HG03060 (cell line): ENCODE measurements around the gene ARID4A.
"Not testable (repeated sequence)": the region's sequence is repeated elsewhere in the genome, so short reads cannot be mapped to it uniquely, and the experiment has no call there.

Source experiments
- ATAC-seq: cut with Tn5 transposase; IDR thresholded peaks from one replicate; pipeline ENCODE4 v1.9.1; 2021; ENCODE audit warnings: low read depth, moderate number of reproducible peaks; ENCODE audit not compliant: unreplicated experiment

ARID4A gene

DNA sequence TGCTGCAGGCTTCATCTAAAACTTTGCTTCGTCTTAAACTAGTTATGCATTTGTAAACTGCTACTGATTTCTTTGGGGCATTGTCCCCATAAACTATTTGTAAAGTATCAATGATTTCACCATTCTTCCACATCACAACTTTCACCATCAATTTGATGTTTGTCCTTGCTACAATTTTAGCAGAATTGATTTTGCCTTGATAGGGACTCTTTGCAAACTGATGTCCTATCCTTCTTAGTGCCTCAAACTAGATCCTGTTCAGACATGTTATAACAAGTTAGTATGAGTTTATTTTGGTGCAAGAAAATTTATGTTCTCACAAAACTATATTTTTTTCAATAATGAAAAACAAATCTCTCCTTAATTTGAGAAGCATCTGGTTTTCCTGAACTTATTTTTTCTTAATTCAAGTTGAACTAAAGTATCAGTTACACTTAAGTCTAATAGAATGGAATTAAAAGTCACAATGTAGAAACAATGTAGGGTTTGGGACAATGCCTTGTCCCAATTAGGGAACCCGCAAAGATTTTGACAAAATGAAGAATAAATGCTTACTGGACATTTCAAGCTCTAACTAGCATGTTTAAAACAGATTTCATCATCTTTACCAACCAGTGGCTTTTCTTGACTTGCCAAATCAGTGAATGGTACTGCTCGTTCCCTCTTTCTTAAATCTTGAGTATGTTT lies 10.1 kb upstream of the ARID4A start:
- ATAC-seq, result no peak

DNA sequence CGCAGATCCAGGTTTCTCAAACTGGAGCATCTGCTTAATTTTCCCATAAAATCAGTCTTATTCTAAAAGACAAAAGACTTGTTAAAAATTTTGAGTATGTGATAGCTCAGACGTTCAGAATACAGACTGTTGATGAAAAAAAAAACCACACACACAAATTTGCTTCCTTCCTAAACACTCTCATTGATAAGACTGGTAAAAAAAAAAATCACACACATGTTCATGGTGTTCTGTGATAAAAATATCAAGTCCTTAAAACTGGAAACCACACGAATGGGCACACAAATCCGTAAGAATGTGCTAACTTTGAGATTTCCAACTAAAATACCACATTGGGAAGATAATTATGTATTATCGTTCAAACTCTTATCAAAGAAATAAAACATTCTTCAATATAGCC lies 6.7 kb upstream of the ARID4A start:
- ATAC-seq, result no peak

DNA sequence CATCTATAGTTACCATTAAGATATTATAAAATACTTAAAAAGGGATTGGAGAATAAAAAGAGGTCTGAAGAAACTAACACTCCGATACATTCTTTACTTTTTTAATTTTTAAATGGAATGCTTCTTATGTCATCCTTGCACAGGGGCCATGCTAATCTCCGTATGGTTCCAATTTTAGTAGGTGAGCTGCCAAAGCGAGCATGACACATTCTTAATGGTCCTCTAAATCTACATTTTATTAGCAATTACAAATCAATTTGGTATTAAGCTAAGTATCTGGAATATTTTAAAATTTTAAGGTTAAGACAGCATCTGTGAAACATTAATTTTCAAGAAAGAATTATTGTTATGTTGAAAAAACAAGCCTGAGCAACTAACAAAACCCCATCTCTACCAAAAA lies 6.2 kb upstream of the ARID4A start:
- ATAC-seq, result no peak

DNA sequence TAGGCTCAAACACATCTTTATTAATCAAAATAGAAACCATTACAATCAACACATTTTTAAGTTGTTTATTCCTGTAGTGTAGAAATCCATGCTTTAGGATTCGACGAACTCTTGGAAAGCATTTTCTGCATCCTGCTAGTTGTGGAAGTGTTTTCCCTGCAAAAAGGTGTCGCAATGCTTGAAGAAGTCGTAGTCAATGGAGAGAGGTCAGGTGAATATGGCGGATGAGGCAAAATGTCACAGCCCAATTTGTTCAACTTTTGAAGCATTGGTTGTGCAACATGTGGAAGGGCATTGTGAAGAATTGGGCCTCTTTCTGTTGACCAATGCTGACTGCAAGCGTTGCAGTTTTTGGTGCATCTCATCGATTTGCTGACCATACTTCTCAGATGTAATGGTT lies 4.2 kb upstream of the ARID4A start:
- no peak for ATAC-seq

DNA sequence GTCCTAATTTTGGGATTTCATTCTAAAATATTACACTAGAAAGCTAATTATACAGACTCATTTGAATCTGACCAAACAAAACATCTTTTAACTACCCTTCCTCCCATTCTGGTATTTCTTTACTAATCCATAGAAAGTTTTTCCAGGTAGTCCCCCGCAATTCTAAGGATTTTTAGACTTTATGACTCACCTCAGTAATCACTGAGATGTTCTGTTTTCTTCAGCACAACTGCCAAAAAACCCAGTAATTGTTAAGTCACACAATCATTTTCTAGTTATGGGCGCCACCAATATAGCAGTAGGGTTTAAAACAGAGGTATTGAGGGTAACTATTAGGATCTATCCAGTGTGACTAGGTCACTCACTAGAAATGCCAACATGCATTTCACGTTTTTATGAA lies 1.6 kb upstream of the ARID4A start:
- no peak for ATAC-seq

DNA sequence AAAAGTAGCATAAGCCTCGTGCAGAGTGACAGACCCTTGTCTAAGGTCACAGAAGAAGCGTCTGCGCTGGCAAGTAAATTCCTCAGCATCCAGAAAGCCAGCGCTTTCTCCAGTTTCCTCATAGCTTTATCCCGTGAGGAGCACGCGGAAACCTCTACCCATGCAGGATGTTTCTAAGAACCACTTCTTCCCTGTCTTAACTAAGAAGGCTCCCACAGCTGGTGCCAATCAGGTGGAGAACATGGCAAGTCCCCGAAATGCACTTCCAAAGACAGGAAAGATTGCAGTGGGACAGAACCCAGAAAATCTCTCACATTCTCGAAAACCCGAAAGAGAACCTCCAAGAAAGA lies 968 bp upstream of the ARID4A start:
- no peak for ATAC-seq

DNA sequence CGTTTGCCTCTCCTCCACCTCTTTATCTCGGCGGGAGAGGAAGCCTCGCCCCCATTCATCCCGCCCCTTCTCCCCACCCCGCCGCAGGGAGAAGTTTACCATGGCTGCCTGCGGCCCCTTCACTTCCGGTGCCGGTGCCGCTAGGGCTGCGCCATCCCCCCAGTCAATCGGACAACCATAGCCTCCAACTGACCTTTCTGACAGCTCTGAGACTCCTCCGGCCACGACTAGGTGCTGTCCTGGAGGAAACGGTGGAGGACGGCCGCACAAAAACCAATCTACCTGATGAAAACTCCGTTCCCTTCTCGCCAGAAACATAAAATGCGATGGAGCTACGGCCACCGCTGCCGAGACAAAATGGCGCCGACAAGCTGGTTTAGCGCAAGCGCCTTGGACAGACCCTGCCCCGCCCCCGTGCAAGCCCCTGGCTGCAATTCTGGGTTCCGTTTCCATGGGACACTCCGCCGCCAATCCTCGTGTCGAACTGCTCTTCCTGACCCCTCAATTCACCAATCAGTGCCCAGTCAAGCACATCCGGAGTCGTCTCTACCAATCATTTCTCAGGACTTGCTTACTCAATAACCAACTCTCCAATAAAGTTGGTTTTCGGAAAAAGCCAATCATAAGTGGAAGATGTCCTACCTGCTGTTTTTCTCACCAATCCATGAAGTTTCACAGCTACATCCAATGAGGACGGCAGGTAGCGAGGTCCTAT lies 436 bp upstream of the ARID4A start:
- ATAC-seq, result peak; percentile 83

DNA sequence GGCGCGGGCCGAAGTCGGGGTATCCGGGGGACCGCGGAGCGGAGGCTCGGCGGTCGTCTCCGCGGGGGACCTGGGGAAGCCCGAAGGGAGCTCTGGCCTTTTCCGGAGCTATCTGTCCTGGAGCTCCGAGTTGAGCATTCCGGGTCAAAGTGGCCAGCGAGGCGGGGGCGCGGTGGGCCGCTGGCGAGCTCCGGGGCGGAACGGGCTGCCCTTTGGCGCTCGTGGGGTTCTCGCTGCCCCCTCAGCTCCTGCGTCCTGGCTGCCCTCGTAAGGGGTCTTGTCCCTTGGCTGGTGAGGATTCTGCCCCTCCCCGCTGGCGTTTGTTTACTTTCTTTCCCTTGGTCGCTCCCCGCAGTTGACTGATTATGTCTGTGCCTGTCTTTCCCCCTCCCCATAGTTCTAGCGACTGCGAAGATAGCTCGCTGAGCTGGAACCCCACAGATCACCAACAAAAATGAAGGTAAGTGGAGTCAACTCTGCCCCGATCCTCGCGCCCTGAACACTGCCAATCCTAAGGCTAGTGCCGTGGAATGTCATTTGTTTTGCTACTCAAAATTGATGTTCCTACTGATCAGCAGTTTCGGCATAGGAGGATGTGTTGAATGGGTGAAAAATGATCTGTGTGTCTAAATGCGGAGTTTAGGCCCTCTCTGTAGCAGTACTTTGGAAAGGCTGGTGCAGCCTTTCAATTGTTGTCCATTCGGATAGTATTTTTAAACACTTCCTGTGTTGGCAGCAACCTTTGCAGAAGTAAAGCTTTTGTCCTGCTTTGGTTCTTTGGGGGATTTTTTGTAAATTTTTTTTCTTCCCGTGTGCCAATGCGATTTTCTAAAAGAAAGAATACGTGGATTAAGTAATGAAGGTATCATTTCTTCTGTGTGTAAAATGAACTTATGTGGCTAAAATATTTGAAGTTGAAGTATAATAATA lies 1.3 kb downstream of the ARID4A start:
- no peak for ATAC-seq

DNA sequence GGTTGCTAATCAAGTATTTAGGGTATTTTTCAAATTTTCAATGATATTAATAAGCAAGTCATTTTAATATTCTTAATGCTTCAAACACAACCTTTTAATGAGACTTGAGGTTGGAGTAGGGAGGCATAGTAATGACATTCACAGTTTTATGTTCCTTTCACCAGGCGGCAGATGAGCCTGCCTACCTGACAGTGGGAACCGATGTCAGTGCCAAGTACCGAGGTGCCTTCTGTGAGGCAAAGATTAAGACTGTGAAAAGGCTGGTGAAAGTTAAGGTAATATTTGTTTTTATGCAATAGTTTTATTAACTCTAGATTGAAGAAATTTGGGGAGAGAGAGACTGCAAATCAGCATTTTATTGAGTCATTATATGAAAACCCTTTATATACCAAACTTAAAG lies 3.1 kb downstream of the ARID4A start:
- ATAC-seq, result no peak

DNA sequence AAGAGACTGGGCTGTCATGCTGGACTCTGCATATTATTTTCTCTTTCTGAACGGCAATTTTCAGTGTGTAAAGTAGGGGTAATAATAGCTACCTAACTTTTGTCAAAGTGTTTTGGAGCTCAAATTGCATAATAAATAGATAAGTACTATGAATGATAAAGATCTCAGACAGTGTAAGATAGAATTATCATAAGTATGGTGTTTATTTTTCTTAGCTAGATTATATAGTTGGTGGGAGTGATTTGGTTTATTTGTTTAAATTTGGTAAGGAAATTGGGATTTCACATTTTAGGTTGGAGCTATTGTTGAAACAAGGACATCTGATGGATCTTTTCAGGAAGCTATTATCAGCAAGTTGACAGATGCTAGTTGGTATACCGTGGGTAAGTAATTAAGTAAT lies 7.4 kb downstream of the ARID4A start:
- ATAC-seq, result no peak

DNA sequence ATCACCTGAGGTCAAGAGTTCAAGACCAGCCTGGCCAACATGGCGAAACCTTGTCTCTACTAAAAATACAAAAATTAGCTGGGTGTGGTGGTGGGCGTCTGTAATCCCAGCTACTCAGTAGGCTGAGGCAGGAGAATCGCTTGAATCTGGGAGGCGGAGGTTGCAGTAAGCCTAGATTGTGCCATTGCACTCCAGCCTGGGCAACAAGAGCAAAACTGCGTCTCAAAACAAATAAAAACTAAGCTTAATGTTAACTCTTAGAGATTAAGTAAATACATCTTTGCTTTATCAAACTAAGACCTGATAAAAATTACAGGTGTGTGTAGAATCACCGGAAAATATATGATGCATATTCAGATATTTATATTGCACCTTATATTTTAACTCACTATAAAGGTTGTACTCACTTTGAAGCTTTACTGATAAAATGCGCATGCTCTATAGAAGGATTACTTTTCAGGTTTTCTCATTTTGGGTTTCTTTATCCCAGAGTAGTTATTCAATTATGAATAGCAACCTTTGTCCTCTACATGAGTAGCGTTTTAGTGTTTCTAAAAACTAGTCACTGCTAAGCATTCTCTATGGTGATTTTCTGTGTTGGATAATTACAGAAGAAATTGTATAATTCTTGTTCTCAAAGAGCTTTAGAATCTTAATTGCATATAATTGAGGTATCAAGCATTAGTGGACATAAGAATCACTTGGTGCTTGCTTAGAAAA lies 9.4 kb downstream of the ARID4A start:
- no peak for ATAC-seq

DNA sequence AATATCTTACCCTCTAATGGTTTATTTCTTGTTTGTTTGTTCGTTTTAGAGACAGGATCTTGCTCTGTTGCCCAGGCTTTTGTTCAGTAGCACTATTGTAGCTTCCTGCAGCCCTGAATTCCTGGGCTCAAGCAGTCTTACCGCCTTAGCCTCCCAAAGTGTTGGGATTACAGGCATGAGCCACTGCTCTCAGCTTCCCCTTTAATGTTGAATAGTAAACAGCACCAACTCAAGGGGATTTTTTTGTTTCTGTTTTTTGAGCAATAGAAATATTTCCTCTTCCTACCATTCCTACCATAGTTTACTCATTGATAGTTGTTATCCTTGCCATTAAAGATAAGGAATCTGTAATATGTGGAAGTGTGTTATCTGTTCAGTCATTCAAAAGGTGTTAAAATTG lies 10.7 kb downstream of the ARID4A start:
- ATAC-seq, result no peak

DNA sequence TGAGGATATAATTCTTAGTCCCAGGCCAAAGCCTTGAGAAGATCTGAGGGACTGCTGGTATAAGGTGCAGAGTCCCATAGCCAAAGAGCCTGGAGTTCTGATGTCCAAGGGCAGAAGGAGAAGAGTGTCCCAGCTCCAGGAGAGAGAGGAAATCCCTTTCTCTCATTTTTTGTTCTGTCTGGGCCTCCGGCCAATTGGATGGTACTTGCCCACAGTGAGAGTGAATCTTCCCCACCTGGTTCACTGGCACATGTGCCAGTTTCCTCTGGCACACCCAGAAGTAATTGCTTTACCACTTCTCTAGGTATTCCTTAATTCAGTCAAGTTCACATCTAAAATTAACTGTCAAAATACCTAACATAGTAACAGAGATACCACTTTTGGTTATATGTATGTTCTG lies 15.3 kb downstream of the ARID4A start:
- no peak for ATAC-seq

DNA sequence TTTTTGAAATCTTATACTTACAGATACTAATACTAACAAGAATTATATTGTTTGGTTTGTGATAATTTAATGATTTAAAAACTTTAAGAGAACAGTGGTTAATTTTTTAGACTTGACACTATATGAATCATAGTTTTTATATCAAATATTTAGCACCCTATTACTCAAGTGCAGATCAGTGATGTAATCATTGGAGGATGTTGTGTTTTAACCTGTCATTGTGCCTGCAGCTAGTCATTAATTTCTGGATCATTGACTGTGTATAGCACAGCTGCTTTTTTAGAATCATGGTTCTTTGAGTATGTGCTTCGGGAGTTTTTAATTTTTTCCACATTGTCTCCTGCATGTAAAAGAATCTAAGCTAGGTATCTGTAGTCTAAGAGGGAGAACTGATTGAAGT lies 17.3 kb downstream of the ARID4A start:
- ATAC-seq, result no peak

DNA sequence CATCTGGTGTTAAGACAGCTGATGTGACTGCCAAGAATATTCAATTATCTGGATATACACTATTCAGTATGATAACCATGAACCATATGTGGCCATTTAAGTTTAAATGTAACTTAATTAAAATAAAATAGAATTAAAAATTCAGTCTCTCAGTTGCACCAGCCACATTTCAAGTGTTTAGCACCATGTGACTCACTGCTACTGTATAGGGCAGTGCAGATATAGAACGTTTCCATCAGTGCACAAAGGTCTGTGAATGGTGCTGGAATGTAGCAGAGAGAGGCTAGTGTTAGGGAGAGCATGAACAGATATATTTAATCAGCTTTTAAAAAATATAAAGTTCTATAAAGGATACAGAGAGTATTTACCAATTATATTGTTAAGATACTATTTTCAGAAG lies 28.7 kb downstream of the ARID4A start:
- ATAC-seq, result no peak

DNA sequence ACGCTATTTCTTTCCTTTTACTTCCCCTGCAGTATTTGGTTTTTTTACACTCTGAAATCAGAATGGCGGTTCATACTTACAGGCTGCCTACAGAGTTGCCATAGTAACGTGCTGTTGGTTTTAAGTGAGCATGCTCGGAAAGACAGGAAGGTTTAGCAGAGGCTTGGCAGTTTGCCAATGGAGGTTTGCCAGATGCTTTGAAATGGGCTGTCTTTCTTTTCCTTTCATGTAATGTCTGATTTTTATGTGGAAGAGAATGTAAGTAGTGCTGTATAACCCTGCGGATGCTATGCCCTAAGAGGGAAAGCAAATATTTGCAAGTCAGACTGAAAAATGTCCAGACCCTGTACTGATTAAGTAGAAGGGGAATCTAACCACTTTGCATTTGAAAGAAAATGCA lies 32.8 kb downstream of the ARID4A start:
- peak; percentile 83 for ATAC-seq

DNA sequence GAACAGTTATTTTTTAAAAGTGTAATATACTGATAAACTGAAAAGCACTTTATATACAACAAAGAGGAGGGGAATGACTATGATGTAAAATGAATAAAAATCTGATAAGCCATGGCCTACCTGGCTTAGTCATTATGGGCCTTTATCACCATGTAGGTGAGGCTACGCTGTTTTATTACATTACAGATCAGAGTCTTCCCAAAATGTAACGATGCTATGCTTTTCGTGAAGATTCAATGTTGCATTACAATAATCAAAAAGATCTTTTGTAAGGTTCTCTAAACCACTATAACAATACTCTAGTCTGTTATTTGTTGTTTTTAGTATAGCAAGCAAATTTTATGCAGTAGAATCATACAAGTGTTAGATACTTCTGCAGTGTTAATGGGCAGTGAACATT lies 34.2 kb downstream of the ARID4A start:
- no peak for ATAC-seq

DNA sequence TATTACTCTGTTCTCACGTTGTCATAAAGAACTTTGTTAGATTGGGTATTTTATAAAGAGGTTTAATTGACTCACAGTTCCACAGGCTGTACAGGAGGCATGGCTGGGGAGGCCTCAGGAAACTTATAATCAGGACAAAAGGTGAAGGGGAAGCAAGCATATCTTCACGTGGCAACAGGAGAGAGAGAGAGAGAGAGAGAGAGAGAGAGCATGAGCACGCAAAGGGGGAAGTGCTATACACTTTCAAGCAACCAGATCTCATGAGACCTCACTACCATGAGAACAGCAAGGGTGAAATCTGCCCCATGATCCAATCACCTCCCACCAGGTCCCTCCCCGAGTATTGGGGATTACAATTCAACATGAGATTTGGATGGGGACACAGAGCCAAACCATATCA lies 41.3 kb downstream of the ARID4A start:
- ATAC-seq, result not testable (repeated sequence)

DNA sequence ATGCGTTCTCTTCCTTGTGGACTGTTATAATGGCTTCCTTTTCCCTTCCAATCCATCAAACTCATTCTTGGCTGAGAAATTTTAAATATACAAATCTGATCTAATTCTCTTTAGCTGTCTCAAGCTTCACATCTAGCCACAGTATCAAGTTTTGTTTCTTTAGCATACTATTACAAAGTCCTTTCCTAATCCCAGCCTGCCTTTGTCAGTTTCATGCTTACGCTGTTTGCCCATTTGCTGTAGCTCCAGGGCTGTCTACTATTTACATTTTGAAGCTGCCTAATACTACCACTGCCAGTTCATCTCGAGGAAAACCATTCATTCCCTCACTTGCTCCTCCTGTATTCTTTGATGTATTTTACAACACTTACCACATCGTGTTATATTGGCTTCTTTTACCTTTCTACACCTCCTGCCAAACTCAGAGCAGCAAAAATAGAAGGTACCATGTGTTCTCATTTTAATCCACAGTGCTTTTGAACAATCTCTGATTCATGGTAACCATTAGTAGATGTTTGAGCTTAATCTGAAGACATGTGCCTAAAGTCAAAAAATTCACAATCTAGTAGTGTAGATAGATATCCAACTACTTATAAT lies 42.9 kb downstream of the ARID4A start:
- ATAC-seq, result no peak

DNA sequence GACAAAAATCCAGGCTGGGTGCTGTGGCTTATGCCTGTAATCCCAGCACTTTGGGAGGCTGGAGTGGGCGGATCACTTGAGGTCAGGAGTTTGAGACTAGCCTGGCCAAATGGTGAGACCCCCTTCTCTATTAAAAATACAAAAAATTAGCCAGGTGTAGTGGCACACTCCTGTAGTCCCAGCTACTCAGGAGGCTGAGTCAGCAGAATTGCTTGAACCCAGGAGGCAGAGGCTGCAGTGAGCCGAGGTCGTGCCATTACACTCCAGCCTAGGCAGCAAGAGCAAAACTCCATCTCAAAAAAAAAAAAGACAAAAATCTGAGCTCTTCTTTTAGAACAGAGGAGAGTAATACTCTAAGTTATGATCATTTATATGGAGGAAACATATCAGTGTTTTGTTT lies 45.2 kb downstream of the ARID4A start:
- not testable (repeated sequence) for ATAC-seq
